Measurements from ENCODE around the gene NPLOC4.

Gene NPLOC4

DNA sequence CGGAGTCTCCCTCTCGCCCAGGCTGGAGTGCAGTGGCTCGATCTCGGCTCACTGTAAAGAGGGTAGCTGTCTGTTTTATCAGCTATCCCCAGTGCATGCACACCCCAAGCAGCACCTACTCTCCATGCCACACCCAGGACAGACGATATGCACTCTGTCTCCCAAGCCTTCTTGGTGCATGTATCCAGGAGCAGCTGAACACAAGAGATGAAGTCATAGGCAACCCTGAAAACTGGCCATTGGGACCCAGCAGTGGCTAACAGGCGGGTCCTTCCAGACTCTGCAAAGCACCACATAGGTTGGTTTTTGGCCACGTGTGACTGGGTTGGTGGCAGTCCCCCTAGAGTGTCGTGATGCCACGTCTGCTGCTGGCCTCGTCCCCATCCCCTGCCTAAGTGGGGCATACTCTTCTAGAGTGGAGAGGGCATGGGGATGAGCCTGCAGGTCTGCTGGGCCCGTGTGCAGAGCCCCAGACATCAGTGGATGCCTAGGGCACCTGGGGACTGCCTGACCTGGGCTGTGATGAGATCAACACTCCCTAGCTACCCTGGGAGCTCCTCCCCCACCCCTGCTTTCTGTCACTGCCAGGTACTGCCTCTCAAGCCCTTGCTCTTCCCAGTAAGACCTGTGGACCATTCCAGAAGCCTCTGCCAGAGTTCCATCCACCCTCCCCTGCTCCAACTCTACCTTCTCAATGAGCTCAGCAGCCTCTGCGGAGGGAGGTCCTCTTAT, 10.1 kb upstream of the NPLOC4 start:
- ATAC-seq (ENCODE audit: insufficient read depth, low read depth), result no peak
- Histone ChIP-seq H2AFZ (ENCODE audit: low read depth, low read length) (no peak overlapping the region), H3K27me3 (ENCODE audit: insufficient read depth, low read length, poor library complexity) (no peaks in the 10 kb centered on the region), H3K4me1 (ENCODE audit: insufficient read depth, low read length) (no peaks in the 10 kb centered on the region), H3K9me3 (ENCODE audit: insufficient read depth, low read length, severe bottlenecking) (peaks cover 2% of the 10 kb centered on the region), H3K27ac (ENCODE audit: low read length) (no peak overlapping the region), H4K20me1 (ENCODE audit: insufficient read depth, low read length) (no peaks in the 10 kb centered on the region), H3K9ac (ENCODE audit: low read depth, low read length) (no peak overlapping the region), H3K4me3 (ENCODE audit: low read depth in 1 of 2, low read length in 2 of 2) (no peak overlapping the region), H3K36me3 (ENCODE audit: insufficient read depth, low read length) (no peaks in the 10 kb centered on the region), H3K4me2 (ENCODE audit: insufficient read depth, low read length) (no peak overlapping the region), H3K79me2 (ENCODE audit: insufficient read depth, low read length) (no peaks in the 10 kb centered on the region)
- DNase-seq, result no peak
- TF ChIP-seq CTCF (IDR thresholded peaks at IDR 0.05; ENCODE audit: borderline replicate concordance, extremely low read depth, low read length, poor library complexity, severe bottlenecking) (no peak), EZH2 (IDR thresholded peaks at IDR 0.05; ENCODE audit: borderline replicate concordance, low read depth, low read length, severe bottlenecking) (no peak)

GRCh38 chr17:81644976-81645952, 8.4 kb upstream of the NPLOC4 start:
- H2AFZ ChIP-seq (ENCODE audit: low read depth, low read length), result no peak overlapping the region
- H3K27ac ChIP-seq (ENCODE audit: low read length), result no peak overlapping the region
- H3K4me3 ChIP-seq (ENCODE audit: low read depth in 1 of 2, low read length in 2 of 2), result no peak overlapping the region
- no peak for DNase-seq
- no peaks in the 10 kb centered on the region for H3K79me2 ChIP-seq (ENCODE audit: insufficient read depth, low read length)
- H3K27me3 ChIP-seq (ENCODE audit: insufficient read depth, low read length, poor library complexity), result no peaks in the 10 kb centered on the region
- no peak overlapping the region for H3K9ac ChIP-seq (ENCODE audit: low read depth, low read length)
- no peaks in the 10 kb centered on the region for H3K36me3 ChIP-seq (ENCODE audit: insufficient read depth, low read length)
- ATAC-seq (ENCODE audit: insufficient read depth, low read depth), result no peak
- no peaks in the 10 kb centered on the region for H3K4me1 ChIP-seq (ENCODE audit: insufficient read depth, low read length)
- no peaks in the 10 kb centered on the region for H4K20me1 ChIP-seq (ENCODE audit: insufficient read depth, low read length)
- no peak overlapping the region for H3K4me2 ChIP-seq (ENCODE audit: insufficient read depth, low read length)
- H3K9me3 ChIP-seq (ENCODE audit: insufficient read depth, low read length, severe bottlenecking), result peaks cover 2% of the 10 kb centered on the region
- TF ChIP-seq EZH2 (IDR thresholded peaks at IDR 0.05; ENCODE audit: borderline replicate concordance, low read depth, low read length, severe bottlenecking), result no peak
- TF ChIP-seq CTCF (IDR thresholded peaks at IDR 0.05; ENCODE audit: borderline replicate concordance, extremely low read depth, low read length, poor library complexity, severe bottlenecking), result no peak

DNA sequence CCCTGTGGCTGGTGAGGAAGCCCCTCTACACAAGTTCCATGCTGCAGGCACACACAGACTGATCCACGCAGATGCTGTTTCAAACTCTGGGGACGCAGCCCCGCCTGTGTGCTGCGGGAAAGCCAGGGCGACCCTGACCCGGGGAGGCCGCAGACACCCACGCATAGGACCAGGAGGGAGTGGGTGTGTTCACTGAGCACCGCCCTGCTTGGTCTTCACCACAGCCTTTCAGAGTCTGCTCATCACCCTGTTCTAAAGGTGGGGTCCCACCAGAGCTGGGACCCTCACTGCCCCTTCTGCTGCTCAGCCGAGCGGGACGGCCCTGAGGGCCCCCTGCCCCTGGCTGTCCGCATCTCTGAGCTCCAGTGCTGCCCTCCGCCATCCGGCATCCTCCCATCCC, 7.6 kb upstream of the NPLOC4 start:
- Histone ChIP-seq H4K20me1 (ENCODE audit: insufficient read depth, low read length) (no peaks in the 10 kb centered on the region), H3K9me3 (ENCODE audit: insufficient read depth, low read length, severe bottlenecking) (peaks cover 2% of the 10 kb centered on the region), H3K4me2 (ENCODE audit: insufficient read depth, low read length) (no peak overlapping the region), H3K4me1 (ENCODE audit: insufficient read depth, low read length) (no peaks in the 10 kb centered on the region), H3K27me3 (ENCODE audit: insufficient read depth, low read length, poor library complexity) (no peaks in the 10 kb centered on the region), H3K27ac (ENCODE audit: low read length) (no peak overlapping the region), H3K79me2 (ENCODE audit: insufficient read depth, low read length) (no peaks in the 10 kb centered on the region), H3K9ac (ENCODE audit: low read depth, low read length) (no peak overlapping the region), H3K36me3 (ENCODE audit: insufficient read depth, low read length) (no peaks in the 10 kb centered on the region), H2AFZ (ENCODE audit: low read depth, low read length) (no peak overlapping the region), H3K4me3 (ENCODE audit: low read depth in 1 of 2, low read length in 2 of 2) (no peak overlapping the region)
- TF ChIP-seq CTCF (IDR thresholded peaks at IDR 0.05; ENCODE audit: borderline replicate concordance, extremely low read depth, low read length, poor library complexity, severe bottlenecking) (no peak), EZH2 (IDR thresholded peaks at IDR 0.05; ENCODE audit: borderline replicate concordance, low read depth, low read length, severe bottlenecking) (no peak)
- ATAC-seq (ENCODE audit: insufficient read depth, low read depth) (no peak), DNase-seq (no peak)

Measured in DND-41 (cell line).